WTC11 (cell line): ENCODE results near the gene PPDPF. TPM values are rescaled to one million over a fixed set of nuclear protein-coding genes. Genes with fewer than 3 reads are reported as not detected.

Experiments
- ATAC-seq: fragments of 200-7000 bp; cut with Tn5 transposase; 2 replicates; pipeline ENCODE4 v1.10.0; 2021; ENCODE audit warnings: mild to moderate bottlenecking, moderate library complexity
- Bru-seq: library from RNA; stranded (reverse); fragments of 400-500 nt; gene quantifications from one replicate; lab custom pipeline; 2021; lab: Mats Ljungman, UMichigan
- CTCF ChIA-PET: fragments of 300-600 bp; sonication (Branson Sonifier 250); formaldehyde crosslinking; loops from one replicate; lab custom pipeline; 2021; ENCODE audit warnings: antibody characterized with exemption; lab: Charles Lee
- POLR2A ChIA-PET: fragments of 350-600 bp; sonication (Branson Sonifier 250); formaldehyde crosslinking; loops from one replicate; lab custom pipeline; 2021; ENCODE audit warnings: antibody characterized with exemption; lab: Charles Lee
- DNase-seq: peaks from one replicate; pipeline ENCODE4 v3.0.0; 2021; ENCODE audit warnings: low spot score
- H3K27ac Mint-ChIP-seq: 2 replicates; pipeline ENCODE4 v1.8.0; 2021; ENCODE audit warnings: mixed read lengths
- H3K27me3 Mint-ChIP-seq: 2 replicates; pipeline ENCODE4 v1.8.0; 2021; ENCODE audit warnings: low read depth, mild to moderate bottlenecking, moderate library complexity, mixed read lengths
- H3K36me3 Mint-ChIP-seq: 2 replicates; pipeline ENCODE4 v1.8.0; 2021; ENCODE audit warnings: mixed read lengths
- H3K4me1 Mint-ChIP-seq: 2 replicates; pipeline ENCODE4 v1.8.0; 2022; ENCODE audit warnings: mixed read lengths
- H3K4me3 Mint-ChIP-seq: 2 replicates; pipeline ENCODE4 v1.8.0; 2021; ENCODE audit warnings: mild to moderate bottlenecking, moderate library complexity, mixed read lengths
- H3K9me3 Mint-ChIP-seq: 2 replicates; pipeline ENCODE4 v1.8.0; 2021; ENCODE audit warnings: mixed read lengths
- ARID4B ChIP-seq: sonication (generic); formaldehyde crosslinking; IDR thresholded peaks from 2 replicates; pipeline ENCODE4 v1.8.0; 2023; ENCODE audit warnings: missing genetic modification reagents, mild to moderate bottlenecking, borderline replicate concordance
- CREB1 ChIP-seq: sonication (generic); formaldehyde crosslinking; IDR thresholded peaks from 2 replicates; pipeline ENCODE4 v1.8.0; 2023; ENCODE audit warnings: mild to moderate bottlenecking, missing genetic modification reagents
- CREM ChIP-seq: sonication (generic); formaldehyde crosslinking; IDR thresholded peaks from 2 replicates; pipeline ENCODE4 v1.8.1; 2022; ENCODE audit warnings: mild to moderate bottlenecking, missing genetic modification reagents, moderate library complexity
- CTCF ChIP-seq: fragments of 200-600 bp; IDR thresholded peaks from 2 replicates; pipeline ENCODE4 v1.8.0; 2022; ENCODE audit warnings: antibody characterized with exemption
- EMX1 ChIP-seq: fragments of 250-450 bp; sonication (Bioruptor Pico); IDR thresholded peaks from 2 replicates; pipeline ENCODE4 v1.8.0; 2021; ENCODE audit warnings: mild to moderate bottlenecking
- ERG ChIP-seq: fragments of 250-450 bp; sonication (Bioruptor Pico); IDR thresholded peaks from 2 replicates; pipeline ENCODE4 v1.8.0; 2021; ENCODE audit warnings: mild to moderate bottlenecking
- ETV6 ChIP-seq: sonication (generic); formaldehyde crosslinking; IDR thresholded peaks from 2 replicates; pipeline ENCODE4 v1.8.1; 2022; ENCODE audit warnings: mild to moderate bottlenecking, missing genetic modification reagents
- GTF2I ChIP-seq: fragments of 250-450 bp; sonication (Bioruptor Pico); conservative IDR thresholded peaks from 2 replicates; pipeline ENCODE4 v1.4.0; 2021; ENCODE audit warnings: mild to moderate bottlenecking
- MAX ChIP-seq: sonication (generic); formaldehyde crosslinking; IDR thresholded peaks from 2 replicates; pipeline ENCODE4 v1.8.0; 2022; ENCODE audit warnings: mild to moderate bottlenecking, missing genetic modification reagents
- MXD4 ChIP-seq: fragments of 250-450 bp; sonication (Bioruptor Pico); IDR thresholded peaks from 2 replicates; pipeline ENCODE4 v1.8.0; 2021; ENCODE audit warnings: mild to moderate bottlenecking, moderate library complexity, borderline replicate concordance
- RORB ChIP-seq: fragments of 250-450 bp; sonication (Bioruptor Pico); IDR thresholded peaks from 2 replicates; pipeline ENCODE4 v1.9.0; 2021; ENCODE audit warnings: mild to moderate bottlenecking
- SP1 ChIP-seq: sonication (generic); formaldehyde crosslinking; conservative IDR thresholded peaks from 2 replicates; pipeline ENCODE4 v1.8.1; 2022; ENCODE audit warnings: missing genetic modification reagents
- TEAD1 ChIP-seq: sonication (generic); formaldehyde crosslinking; IDR thresholded peaks from 2 replicates; pipeline ENCODE4 v1.8.0; 2022; ENCODE audit warnings: mild to moderate bottlenecking, missing genetic modification reagents
- TEAD4 ChIP-seq: sonication (generic); formaldehyde crosslinking; IDR thresholded peaks from 2 replicates; pipeline ENCODE4 v1.8.0; 2022; ENCODE audit warnings: mild to moderate bottlenecking, missing genetic modification reagents
- ZNF138 ChIP-seq: sonication (generic); formaldehyde crosslinking; conservative IDR thresholded peaks from 2 replicates; pipeline ENCODE4 v1.8.1; 2022; ENCODE audit warnings: mild to moderate bottlenecking, moderate library complexity, missing genetic modification reagents
- ZNF232 ChIP-seq: sonication (generic); formaldehyde crosslinking; IDR thresholded peaks from 2 replicates; pipeline ENCODE4 v1.8.0; 2022; ENCODE audit warnings: mild to moderate bottlenecking, missing genetic modification reagents
- long read RNA-seq, 3 experiments: library from RNA in 1 of 3; library from capped mRNA in 1 of 3; library from polyadenylated mRNA in 1 of 3; unstranded in 2 of 3; stranded (forward) in 1 of 3; transcript quantifications; one replicate each; pipeline ENCODE4 v2.0.0, GENCODE V29; 2021
- total RNA-seq: library from RNA; stranded (reverse); gene quantifications from 3 replicates; pipeline ENCODE4 v1.2.3, GENCODE V29; 2021
- TF ChIP-seq, protein P1 (sequence below): sonication (generic); formaldehyde crosslinking; IDR thresholded peaks from 2 replicates; pipeline ENCODE4 v1.8.1; 2022; ENCODE audit warnings: missing genetic modification reagents, borderline replicate concordance
- TF ChIP-seq, protein P2 (sequence below): sonication (generic); formaldehyde crosslinking; IDR thresholded peaks from 2 replicates; pipeline ENCODE4 v1.8.0; 2022; ENCODE audit warnings: mild to moderate bottlenecking, missing genetic modification reagents
- TF ChIP-seq, protein P3 (sequence below): sonication (generic); formaldehyde crosslinking; IDR thresholded peaks from 2 replicates; pipeline ENCODE4 v1.8.0; 2023; ENCODE audit warnings: missing genetic modification reagents

The PPDPF gene
- 170 to 210 TPM (median 205 TPM) in 3 replicates for total RNA-seq
- percentile 68 among the genes with signal in this experiment for Bru-seq, nascent RNA
- long read RNA-seq, experiment 1, transcript PPDPF-202 (4 exons, 868 nt): major isoform, 75 of 97 reads
- long read RNA-seq, experiment 1, transcript PPDPF-204 (3 exons, 478 nt): minor isoform, 8 of 97 reads
- long read RNA-seq, experiment 1, partial matches to known transcripts: 8 of 97 reads
- long read RNA-seq, experiment 1, other reads (novel, unspliced or antisense): 6 of 97 reads
- long read RNA-seq, experiment 2, transcript PPDPF-204 (3 exons, 478 nt): minor isoform, 18 of 448 reads
- long read RNA-seq, experiment 2, transcript PPDPF-202 (4 exons, 868 nt): major isoform, 363 of 448 reads
- long read RNA-seq, experiment 2, partial matches to known transcripts: 54 of 448 reads
- long read RNA-seq, experiment 2, other reads (novel, unspliced or antisense): 12 of 448 reads
- long read RNA-seq, experiment 3, transcript PPDPF-202 (4 exons, 868 nt): major isoform, 10 of 10 reads
- long read RNA-seq, experiment 3, partial matches to known transcripts: 0 of 10 reads
- long read RNA-seq, experiment 3, other reads (novel, unspliced or antisense): 0 of 10 reads

- Mint-ChIP-seq H3K4me1 (peaks cover 14% of the 10 kb centered on the region), H3K27ac (peak within 1 kb of the TSS; percentile 79), H3K4me3 (peak within 1 kb of the TSS; percentile 88), H3K27me3 (peaks cover 9% of the 10 kb centered on the region; the same call in 1 of the 2 replicates), H3K9me3 (peaks cover 8% of the 10 kb centered on the region; the same call in 1 of the 2 replicates), H3K36me3 (peaks cover 21% of the 10 kb centered on the region)
- peak; percentile 78 for DNase-seq
- POLR2A ChIA-PET: interaction anchor here (1.3 to 1.8 kb wide), 5 partner anchors 14 to 133 kb away, joined by 3 to 5 read pairs (median 4); partner anchors contain the start of genes GMEB2 and STMN3
- TF ChIP-seq EMX1 (CRISPR knock-in tag): 0 out of 2 replicates have a peak, but pooled peaks have one; percentile 26
- peak; percentile 21; the same call in 1 of the 2 replicates for TF ChIP-seq ZNF232
- TF ChIP-seq SP1 (CRISPR knock-in tag): peak; percentile 78
- TF ChIP-seq CREM: 0 out of 2 replicates have a peak, but pooled peaks have one; percentile 18
- no peak for TF ChIP-seq ZNF138 (CRISPR knock-in tag)
- no peak for TF ChIP-seq CREB1 (CRISPR knock-in tag)
- no peak for TF ChIP-seq TEAD4 (CRISPR knock-in tag)
- TF ChIP-seq TEAD1 (CRISPR knock-in tag): no peak
- TF ChIP-seq, protein P1, sequence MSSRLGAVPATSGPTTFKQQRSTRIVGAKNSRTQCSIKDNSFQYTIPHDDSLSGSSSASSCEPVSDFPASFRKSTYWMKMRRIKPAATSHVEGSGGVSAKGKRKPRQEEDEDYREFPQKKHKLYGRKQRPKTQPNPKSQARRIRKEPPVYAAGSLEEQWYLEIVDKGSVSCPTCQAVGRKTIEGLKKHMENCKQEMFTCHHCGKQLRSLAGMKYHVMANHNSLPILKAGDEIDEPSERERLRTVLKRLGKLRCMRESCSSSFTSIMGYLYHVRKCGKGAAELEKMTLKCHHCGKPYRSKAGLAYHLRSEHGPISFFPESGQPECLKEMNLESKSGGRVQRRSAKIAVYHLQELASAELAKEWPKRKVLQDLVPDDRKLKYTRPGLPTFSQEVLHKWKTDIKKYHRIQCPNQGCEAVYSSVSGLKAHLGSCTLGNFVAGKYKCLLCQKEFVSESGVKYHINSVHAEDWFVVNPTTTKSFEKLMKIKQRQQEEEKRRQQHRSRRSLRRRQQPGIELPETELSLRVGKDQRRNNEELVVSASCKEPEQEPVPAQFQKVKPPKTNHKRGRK: no peak
- TF ChIP-seq ERG (CRISPR knock-in tag): peak; percentile 26; the same call in 1 of the 2 replicates
- TF ChIP-seq, protein P2, sequence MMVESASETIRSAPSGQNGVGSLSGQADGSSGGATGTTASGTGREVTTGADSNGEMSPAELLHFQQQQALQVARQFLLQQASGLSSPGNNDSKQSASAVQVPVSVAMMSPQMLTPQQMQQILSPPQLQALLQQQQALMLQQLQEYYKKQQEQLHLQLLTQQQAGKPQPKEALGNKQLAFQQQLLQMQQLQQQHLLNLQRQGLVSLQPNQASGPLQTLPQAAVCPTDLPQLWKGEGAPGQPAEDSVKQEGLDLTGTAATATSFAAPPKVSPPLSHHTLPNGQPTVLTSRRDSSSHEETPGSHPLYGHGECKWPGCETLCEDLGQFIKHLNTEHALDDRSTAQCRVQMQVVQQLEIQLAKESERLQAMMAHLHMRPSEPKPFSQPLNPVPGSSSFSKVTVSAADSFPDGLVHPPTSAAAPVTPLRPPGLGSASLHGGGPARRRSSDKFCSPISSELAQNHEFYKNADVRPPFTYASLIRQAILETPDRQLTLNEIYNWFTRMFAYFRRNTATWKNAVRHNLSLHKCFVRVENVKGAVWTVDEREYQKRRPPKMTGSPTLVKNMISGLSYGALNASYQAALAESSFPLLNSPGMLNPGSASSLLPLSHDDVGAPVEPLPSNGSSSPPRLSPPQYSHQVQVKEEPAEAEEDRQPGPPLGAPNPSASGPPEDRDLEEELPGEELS (CRISPR knock-in tag): peak; percentile 76
- no peak for TF ChIP-seq GTF2I (CRISPR knock-in tag)
- TF ChIP-seq ETV6: no peak
- TF ChIP-seq, all 79 proteins: peak for 6
- peak; percentile 72 for ATAC-seq
- CTCF ChIA-PET: interaction anchor here (0.6 to 4.4 kb wide), 16 partner anchors 9 to 460 kb away, joined by 3 to 50 read pairs (median 5); partner anchors contain the start of genes GMEB2, PRPF6 and PTK6
Measured at GRCh38 chr20:63520504-63520933, at the start of gene PPDPF. PPDPF (plus strand) TSS chr20:63520765; CDS start chr20:63521309, 544 bp downstream.

- Mint-ChIP-seq H3K4me1 (peaks cover 25% of the 10 kb centered on the region), H3K27me3 (peaks cover 11% of the 10 kb centered on the region), H3K4me3 (peak overlapping the region; percentile 67), H3K9me3 (no peaks in the 10 kb centered on the region), H3K27ac (no peak overlapping the region), H3K36me3 (no peaks in the 10 kb centered on the region)
- ChIA-PET CTCF (interaction anchor here (0.7 to 2.8 kb wide), 12 partner anchors 9 to 391 kb away, joined by 3 to 12 read pairs (median 4); partner anchors contain the start of gene PTK6), POLR2A (no interaction called here)
- TF ChIP-seq SP1 (CRISPR knock-in tag) (0 out of 2 replicates have a peak, but pooled peaks have one; percentile 18), RORB (CRISPR knock-in tag) (no peak), ETV6 (0 out of 2 replicates have a peak, but pooled peaks have one; percentile 13), ARID4B (CRISPR knock-in tag) (peak; percentile 81), MAX (CRISPR knock-in tag) (0 out of 2 replicates have a peak, but pooled peaks have one; percentile 35), CTCF (no peak), MXD4 (CRISPR knock-in tag) (no peak)
- TF ChIP-seq, protein P3, sequence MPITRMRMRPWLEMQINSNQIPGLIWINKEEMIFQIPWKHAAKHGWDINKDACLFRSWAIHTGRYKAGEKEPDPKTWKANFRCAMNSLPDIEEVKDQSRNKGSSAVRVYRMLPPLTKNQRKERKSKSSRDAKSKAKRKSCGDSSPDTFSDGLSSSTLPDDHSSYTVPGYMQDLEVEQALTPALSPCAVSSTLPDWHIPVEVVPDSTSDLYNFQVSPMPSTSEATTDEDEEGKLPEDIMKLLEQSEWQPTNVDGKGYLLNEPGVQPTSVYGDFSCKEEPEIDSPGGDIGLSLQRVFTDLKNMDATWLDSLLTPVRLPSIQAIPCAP (CRISPR knock-in tag): 0 out of 2 replicates have a peak, but pooled peaks have one; percentile 18
- peak; percentile 6 for ATAC-seq
- DNase-seq: no peak
Measured at GRCh38 chr20:63471002-63471716, 49.4 kb upstream of the PPDPF start.
